ENCODE measurements around the gene CACNG7.
"Not testable (repeated sequence)": the region's sequence is repeated elsewhere in the genome, so short reads cannot be mapped to it uniquely, and the experiment has no call there.

CACNG7 gene

GRCh38 chr19:53908935-53909415 lies at the start of gene CACNG7:
TSS of gene CACNG7 (plus strand) at chr19:53909278. CDS start at chr19:53912832, 3,554 bp downstream.
- Histone ChIP-seq H3K9ac (ENCODE audit: low read length) (no peak within 1 kb of the TSS), H3K4me3 (ENCODE audit: low read length) (no peak within 1 kb of the TSS), H3K27me3 (replicated peaks; ENCODE audit: control insufficient read depth, insufficient read depth, low read length) (peaks cover 73% of the 10 kb centered on the region), H3K36me3 (ENCODE audit: control insufficient read depth, insufficient read depth, low read length, severe bottlenecking) (no peaks in the 10 kb centered on the region), H3K4me1 (ENCODE audit: control insufficient read depth, insufficient read depth, low read length) (no peaks in the 10 kb centered on the region), H3K9me3 (ENCODE audit: control insufficient read depth, low read length) (no peaks in the 10 kb centered on the region)
- DNase-seq (ENCODE audit: low read depth), result peak; percentile 13

GRCh38 chr19:53864308-53864836 lies 44.7 kb upstream of the CACNG7 start:
- Histone ChIP-seq H3K9me3 (ENCODE audit: control insufficient read depth, low read length) (no peaks in the 10 kb centered on the region), H3K27me3 (replicated peaks; ENCODE audit: control insufficient read depth, insufficient read depth, low read length) (no peaks in the 10 kb centered on the region), H3K9ac (ENCODE audit: low read length) (no peak overlapping the region), H3K4me1 (ENCODE audit: control insufficient read depth, insufficient read depth, low read length) (peaks cover 14% of the 10 kb centered on the region), H3K36me3 (ENCODE audit: control insufficient read depth, insufficient read depth, low read length, severe bottlenecking) (no peaks in the 10 kb centered on the region), H3K4me3 (ENCODE audit: low read length) (no peak overlapping the region)
- DNase-seq (ENCODE audit: low read depth), result no peak

GRCh38 chr19:53865523-53865917 lies 43.6 kb upstream of the CACNG7 start:
- no peak for DNase-seq (ENCODE audit: low read depth)
- peak overlapping the region; percentile 76 for H3K4me3 ChIP-seq (ENCODE audit: low read length)

GRCh38 chr19:53865918-53866864 lies 42.9 kb upstream of the CACNG7 start:
- Histone ChIP-seq H3K9ac (ENCODE audit: low read length) (peak overlapping the region; percentile 85), H3K4me3 (ENCODE audit: low read length) (peak overlapping the region; percentile 76), H3K9me3 (ENCODE audit: control insufficient read depth, low read length) (no peaks in the 10 kb centered on the region), H3K27me3 (replicated peaks; ENCODE audit: control insufficient read depth, insufficient read depth, low read length) (no peaks in the 10 kb centered on the region), H3K4me1 (ENCODE audit: control insufficient read depth, insufficient read depth, low read length) (peaks cover 14% of the 10 kb centered on the region), H3K36me3 (ENCODE audit: control insufficient read depth, insufficient read depth, low read length, severe bottlenecking) (no peaks in the 10 kb centered on the region)
- DNase-seq (ENCODE audit: low read depth), result peak; percentile 92

More at GRCh38 chr19:53865523-53865917, 43.6 kb upstream of the CACNG7 start:
- Histone ChIP-seq H3K36me3 (ENCODE audit: control insufficient read depth, insufficient read depth, low read length, severe bottlenecking) (no peaks in the 10 kb centered on the region), H3K27me3 (replicated peaks; ENCODE audit: control insufficient read depth, insufficient read depth, low read length) (no peaks in the 10 kb centered on the region), H3K9ac (ENCODE audit: low read length) (peak overlapping the region; percentile 85), H3K9me3 (ENCODE audit: control insufficient read depth, low read length) (no peaks in the 10 kb centered on the region), H3K4me1 (ENCODE audit: control insufficient read depth, insufficient read depth, low read length) (peaks cover 14% of the 10 kb centered on the region)

- Histone ChIP-seq H3K9ac (ENCODE audit: low read length) (peak overlapping the region; percentile 85), H3K9me3 (ENCODE audit: control insufficient read depth, low read length) (no peaks in the 10 kb centered on the region), H3K4me3 (ENCODE audit: low read length) (peak overlapping the region; percentile 76), H3K36me3 (ENCODE audit: control insufficient read depth, insufficient read depth, low read length, severe bottlenecking) (no peaks in the 10 kb centered on the region), H3K27me3 (replicated peaks; ENCODE audit: control insufficient read depth, insufficient read depth, low read length) (no peaks in the 10 kb centered on the region), H3K4me1 (ENCODE audit: control insufficient read depth, insufficient read depth, low read length) (peaks cover 14% of the 10 kb centered on the region)
- peak; percentile 43 for DNase-seq (ENCODE audit: low read depth)
Observed at GRCh38 chr19:53866865-53867224, 42.2 kb upstream of the CACNG7 start.

GRCh38 chr19:53867225-53868090 lies 41.6 kb upstream of the CACNG7 start, which contains the start of gene MYADM:
TSS of gene MYADM (plus strand) at chr19:53867883. CDS start at chr19:53873530, 5,647 bp downstream.
- Histone ChIP-seq H3K4me3 (ENCODE audit: low read length) (peak within 1 kb of the TSS; percentile 86), H3K27me3 (replicated peaks; ENCODE audit: control insufficient read depth, insufficient read depth, low read length) (no peaks in the 10 kb centered on the region), H3K4me1 (ENCODE audit: control insufficient read depth, insufficient read depth, low read length) (peaks cover 14% of the 10 kb centered on the region)

GRCh38 chr19:53868091-53868891 lies 40.8 kb upstream of the CACNG7 start:
- Histone ChIP-seq H3K9me3 (ENCODE audit: control insufficient read depth, low read length) (no peaks in the 10 kb centered on the region), H3K4me3 (ENCODE audit: low read length) (peak overlapping the region; percentile 86), H3K27me3 (replicated peaks; ENCODE audit: control insufficient read depth, insufficient read depth, low read length) (no peaks in the 10 kb centered on the region), H3K9ac (ENCODE audit: low read length) (peak overlapping the region; percentile 88), H3K36me3 (ENCODE audit: control insufficient read depth, insufficient read depth, low read length, severe bottlenecking) (peaks cover 1% of the 10 kb centered on the region), H3K4me1 (ENCODE audit: control insufficient read depth, insufficient read depth, low read length) (peaks cover 14% of the 10 kb centered on the region)
- DNase-seq (ENCODE audit: low read depth), result peak; percentile 89

More at GRCh38 chr19:53867225-53868090, 41.6 kb upstream of the CACNG7 start, which contains the start of gene MYADM:
- Histone ChIP-seq H3K9me3 (ENCODE audit: control insufficient read depth, low read length) (no peaks in the 10 kb centered on the region), H3K9ac (ENCODE audit: low read length) (peak within 1 kb of the TSS; percentile 88), H3K36me3 (ENCODE audit: control insufficient read depth, insufficient read depth, low read length, severe bottlenecking) (no peaks in the 10 kb centered on the region)
- DNase-seq (ENCODE audit: low read depth), result peak; percentile 100

GRCh38 chr19:53868892-53869804 lies 39.9 kb upstream of the CACNG7 start:
- H3K4me1 ChIP-seq (ENCODE audit: control insufficient read depth, insufficient read depth, low read length), result peaks cover 14% of the 10 kb centered on the region
- peak overlapping the region; percentile 88 for H3K9ac ChIP-seq (ENCODE audit: low read length)
- DNase-seq (ENCODE audit: low read depth), result peak; percentile 93
- H3K4me3 ChIP-seq (ENCODE audit: low read length), result peak overlapping the region; percentile 86
- H3K9me3 ChIP-seq (ENCODE audit: control insufficient read depth, low read length), result no peaks in the 10 kb centered on the region
- no peaks in the 10 kb centered on the region for H3K27me3 ChIP-seq (replicated peaks; ENCODE audit: control insufficient read depth, insufficient read depth, low read length)
- H3K36me3 ChIP-seq (ENCODE audit: control insufficient read depth, insufficient read depth, low read length, severe bottlenecking), result peaks cover 10% of the 10 kb centered on the region

GRCh38 chr19:53869805-53870484 lies 39.1 kb upstream of the CACNG7 start:
- H3K9me3 ChIP-seq (ENCODE audit: control insufficient read depth, low read length); DNase-seq (ENCODE audit: low read depth); H3K27me3 ChIP-seq (replicated peaks; ENCODE audit: control insufficient read depth, insufficient read depth, low read length): not testable (repeated sequence)
- peaks cover 12% of the 10 kb centered on the region for H3K4me1 ChIP-seq (ENCODE audit: control insufficient read depth, insufficient read depth, low read length)
- peak overlapping the region; percentile 88 for H3K9ac ChIP-seq (ENCODE audit: low read length)
- H3K36me3 ChIP-seq (ENCODE audit: control insufficient read depth, insufficient read depth, low read length, severe bottlenecking), result peaks cover 15% of the 10 kb centered on the region
- H3K4me3 ChIP-seq (ENCODE audit: low read length), result peak overlapping the region; percentile 86
